Neuronal stem cell (in vitro differentiated cells): ENCODE results near the gene PITX2.
A peak's percentile ranks its signal among the peaks of the same experiment; 100 is the strongest.

ENCODE experiments used
- DNase-seq: peaks from one replicate; pipeline ENCODE4 v3.0.0-alpha.2; 2013; ENCODE audit warnings: low spot score
- H2AFZ ChIP-seq: one replicate; pipeline ENCODE4 v1.6.1; 2013; ENCODE audit warnings: mild to moderate bottlenecking, low read length, inconsistent platforms
- H2AK5ac ChIP-seq: 2 replicates; pipeline ENCODE4 v1.6.1; 2013; ENCODE audit warnings: low read depth, mild to moderate bottlenecking, inconsistent platforms, low read length, moderate library complexity, mixed read lengths
- H2BK120ac ChIP-seq: 2 replicates; pipeline ENCODE4 v1.6.1; 2013; ENCODE audit warnings: low read depth, mild to moderate bottlenecking, inconsistent platforms, low read length, moderate library complexity, mixed read lengths
- H2BK12ac ChIP-seq: one replicate; pipeline ENCODE4 v1.6.1; 2013; ENCODE audit warnings: low read length, inconsistent platforms
- H2BK15ac ChIP-seq: 2 replicates; pipeline ENCODE4 v1.6.1; 2013; ENCODE audit warnings: mild to moderate bottlenecking, low read length, inconsistent platforms, mixed read lengths
- H2BK5ac ChIP-seq: one replicate; pipeline ENCODE4 v1.6.1; 2013; ENCODE audit warnings: inconsistent platforms, mild to moderate bottlenecking, low read length, moderate library complexity
- H3K14ac ChIP-seq: one replicate; pipeline ENCODE4 v1.6.1; 2013; ENCODE audit warnings: low read length, inconsistent platforms
- H3K18ac ChIP-seq: 2 replicates; pipeline ENCODE4 v1.6.1; 2013; ENCODE audit warnings: low read length, inconsistent platforms
- H3K23ac ChIP-seq: 2 replicates; pipeline ENCODE4 v1.6.1; 2013; ENCODE audit warnings: low read depth, mild to moderate bottlenecking, mixed read lengths, low read length, inconsistent platforms; ENCODE audit not compliant: poor library complexity
- H3K27ac ChIP-seq: replicated peaks from 3 replicates; pipeline ENCODE4 v1.5.1; 2013; ENCODE audit warnings: low read length, inconsistent platforms
- H3K27me3 ChIP-seq, 3 experiments: 2 replicates each; pipeline ENCODE4 v1.6.1; 2013; ENCODE audit warnings: low read length in 3 of 3, mild to moderate bottlenecking in 2 of 3, inconsistent platforms in 1 of 3, low read depth in 1 of 3, mixed read lengths in 1 of 3, moderate library complexity in 1 of 3; ENCODE audit not compliant: control insufficient read depth in 3 of 3, insufficient read depth in 3 of 3
- H3K36me3 ChIP-seq, 2 donors: replicated peaks in 1 of 2; 2 replicates each; pipeline ENCODE4 v1.6.1; 2013; ENCODE audit warnings: low read length in 2 of 2; ENCODE audit not compliant: control insufficient read depth in 2 of 2, insufficient read depth in 2 of 2
- H3K4ac ChIP-seq: 2 replicates; pipeline ENCODE4 v1.6.1; 2013; ENCODE audit warnings: inconsistent platforms, mild to moderate bottlenecking, low read length, moderate library complexity
- H3K4me1 ChIP-seq, 2 donors: 1 replicate in 1 of 2; 2 replicates in 1 of 2; pipeline ENCODE4 v1.6.1; 2013; ENCODE audit warnings: low read length in 2 of 2, low read depth in 1 of 2; ENCODE audit not compliant: control insufficient read depth in 2 of 2, insufficient read depth in 1 of 2
- H3K4me2 ChIP-seq: one replicate; pipeline ENCODE4 v1.6.1; 2013; ENCODE audit warnings: mild to moderate bottlenecking, low read length, inconsistent platforms; ENCODE audit not compliant: insufficient read depth, poor library complexity, severe bottlenecking
- H3K4me3 ChIP-seq, 2 donors: 2 replicates each; pipeline ENCODE4 v1.5.1; 2013; ENCODE audit warnings: low read length in 2 of 2, mild to moderate bottlenecking in 2 of 2, inconsistent platforms in 1 of 2, moderate library complexity in 1 of 2
- H3K79me1 ChIP-seq: one replicate; pipeline ENCODE4 v1.6.1; 2013; ENCODE audit warnings: low read depth, mild to moderate bottlenecking, inconsistent platforms, low read length, moderate library complexity
- H3K9ac ChIP-seq: one replicate; pipeline ENCODE4 v1.6.1; 2013; ENCODE audit warnings: mild to moderate bottlenecking, low read depth, low read length, inconsistent platforms; ENCODE audit not compliant: poor library complexity
- H3K9me3 ChIP-seq, 2 donors: replicated peaks in 1 of 2; 2 replicates each; pipeline versions ENCODE3 to v1.6.1; 2013; ENCODE audit warnings: low read length in 2 of 2, mild to moderate bottlenecking in 2 of 2, inconsistent platforms in 1 of 2, low read depth in 1 of 2, mixed read lengths in 1 of 2, moderate library complexity in 1 of 2; ENCODE audit not compliant: control insufficient read depth in 2 of 2, insufficient read depth in 1 of 2
- H4K8ac ChIP-seq: one replicate; pipeline ENCODE4 v1.6.1; 2013; ENCODE audit warnings: low read depth, mild to moderate bottlenecking, inconsistent platforms, low read length, moderate library complexity
- H4K91ac ChIP-seq: one replicate; pipeline ENCODE4 v1.6.1; 2013; ENCODE audit warnings: low read length, low read depth, mild to moderate bottlenecking, inconsistent platforms; ENCODE audit not compliant: poor library complexity
- WGBS, 2 donors: extraction: QIAGEN DNeasy Blood & Tissue Kit; methylation state at CpG; one replicate each; pipeline ENCODE4 v1.1.7; 2013; ENCODE audit warnings: missing lambda C conversion rate in 2 of 2, mixed read lengths in 1 of 2; ENCODE audit not compliant: insufficient read length in 2 of 2, insufficient replicate concordance in 1 of 2; ENCODE audit errors: extremely low coverage in 2 of 2; 5-methylcytosine and 5-hydroxymethylcytosine counted together

Gene PITX2

DNA sequence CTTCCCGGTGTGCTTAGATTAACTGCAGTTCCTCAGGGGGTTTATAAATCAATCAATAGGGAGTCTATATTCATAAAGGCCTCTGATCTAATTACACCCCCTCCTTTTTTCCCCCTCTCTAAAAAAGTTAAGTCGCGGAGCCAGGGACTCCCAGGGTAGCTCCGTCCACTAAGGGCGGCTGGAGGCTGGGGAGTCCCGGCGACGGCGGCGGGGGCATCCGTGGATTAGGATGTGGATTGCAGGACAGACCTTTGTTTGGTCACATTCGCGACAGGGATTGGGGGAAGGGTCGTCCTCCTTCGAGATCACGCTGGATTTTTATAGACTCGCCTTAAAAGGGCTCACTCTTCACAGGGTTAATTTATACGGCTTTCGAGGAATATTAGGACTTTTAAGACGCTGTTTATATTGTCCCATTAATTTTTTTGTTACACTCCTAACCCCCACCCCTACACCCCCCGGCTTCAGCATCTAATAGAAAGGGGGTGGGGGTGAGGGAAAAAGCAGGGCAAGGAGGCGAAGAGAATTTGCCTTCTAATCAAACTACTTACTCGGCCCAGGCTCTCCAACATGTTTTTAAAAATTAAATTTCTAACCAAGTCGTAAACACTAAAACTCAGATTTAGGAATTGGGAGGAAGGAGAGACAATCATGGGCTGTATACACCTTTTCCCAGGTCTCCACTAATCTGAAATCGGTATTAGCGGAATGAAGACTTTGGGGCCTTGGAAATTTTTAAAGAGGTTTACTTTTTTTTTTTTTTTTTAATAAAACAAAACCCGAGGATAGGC lies 8.5 kb downstream of the PITX2 start:
- Histone ChIP-seq H3K14ac (no peak overlapping the region), H3K9me3 (peaks cover 0 to 2% of the 10 kb centered on the region in 2 donors), H3K4me2 (no peak overlapping the region), H2BK12ac (no peak overlapping the region), H3K79me1 (no peaks in the 10 kb centered on the region), H3K4ac (no peak overlapping the region), H2AFZ (no peak overlapping the region), H2BK120ac (no peak overlapping the region), H2BK15ac (no peak overlapping the region), H3K4me3 (no peak overlapping the region), H3K36me3 (no peaks in the 10 kb centered on the region), H4K91ac (no peak overlapping the region), H3K27ac (no peak overlapping the region), H3K4me1 (peaks cover 0 to 19% of the 10 kb centered on the region in 2 donors), H3K27me3 (peaks cover 45 to 89% (median 86%) of the 10 kb centered on the region in 3 experiments), H3K18ac (no peak overlapping the region), H2AK5ac (no peak overlapping the region), H3K9ac (no peak overlapping the region), H4K8ac (no peak overlapping the region), H2BK5ac (no peak overlapping the region), H3K23ac (no peak overlapping the region)
- peak; percentile 32 for DNase-seq
- WGBS, 2 donors: no CpG with 5 or more reads among the region's 27 CpGs

DNA sequence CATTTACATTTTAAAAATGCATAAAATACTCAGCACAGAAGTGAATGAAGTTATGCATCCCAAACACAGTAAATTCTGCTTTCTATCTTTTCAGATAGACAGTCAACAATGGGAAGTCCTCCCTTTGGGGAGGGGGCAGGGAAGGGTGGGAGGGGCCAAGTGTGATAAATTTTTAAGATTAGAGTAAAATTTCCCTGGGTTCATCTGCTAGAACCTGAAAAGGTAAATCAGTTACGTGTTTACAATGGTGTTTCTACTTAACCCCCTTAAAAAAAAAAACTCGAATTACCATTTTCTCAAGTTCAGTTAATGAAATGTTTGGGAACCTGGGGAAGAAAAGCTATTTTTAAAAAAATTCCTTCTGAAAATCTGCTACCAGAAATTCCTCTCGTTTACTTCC lies 9.1 kb downstream of the PITX2 start:
- Histone ChIP-seq H2BK120ac (no peak overlapping the region), H3K27me3 (peaks cover 40 to 83% (median 80%) of the 10 kb centered on the region in 3 experiments), H4K91ac (no peak overlapping the region), H3K36me3 (no peaks in the 10 kb centered on the region), H3K79me1 (no peaks in the 10 kb centered on the region), H3K27ac (no peak overlapping the region), H2AFZ (no peak overlapping the region), H3K4me1 (peaks cover 0 to 20% of the 10 kb centered on the region in 2 donors), H2BK5ac (no peak overlapping the region), H3K18ac (no peak overlapping the region), H2AK5ac (no peak overlapping the region), H3K9ac (no peak overlapping the region), H3K14ac (no peak overlapping the region), H3K23ac (no peak overlapping the region), H2BK12ac (no peak overlapping the region), H2BK15ac (no peak overlapping the region), H3K4me2 (no peak overlapping the region), H4K8ac (no peak overlapping the region), H3K4me3 (no peak overlapping the region), H3K9me3 (peaks cover 0 to 2% of the 10 kb centered on the region in 2 donors), H3K4ac (no peak overlapping the region)
- WGBS, 2 donors: no CpG with 5 or more reads among the region's 3 CpGs
- DNase-seq: no peak

DNA sequence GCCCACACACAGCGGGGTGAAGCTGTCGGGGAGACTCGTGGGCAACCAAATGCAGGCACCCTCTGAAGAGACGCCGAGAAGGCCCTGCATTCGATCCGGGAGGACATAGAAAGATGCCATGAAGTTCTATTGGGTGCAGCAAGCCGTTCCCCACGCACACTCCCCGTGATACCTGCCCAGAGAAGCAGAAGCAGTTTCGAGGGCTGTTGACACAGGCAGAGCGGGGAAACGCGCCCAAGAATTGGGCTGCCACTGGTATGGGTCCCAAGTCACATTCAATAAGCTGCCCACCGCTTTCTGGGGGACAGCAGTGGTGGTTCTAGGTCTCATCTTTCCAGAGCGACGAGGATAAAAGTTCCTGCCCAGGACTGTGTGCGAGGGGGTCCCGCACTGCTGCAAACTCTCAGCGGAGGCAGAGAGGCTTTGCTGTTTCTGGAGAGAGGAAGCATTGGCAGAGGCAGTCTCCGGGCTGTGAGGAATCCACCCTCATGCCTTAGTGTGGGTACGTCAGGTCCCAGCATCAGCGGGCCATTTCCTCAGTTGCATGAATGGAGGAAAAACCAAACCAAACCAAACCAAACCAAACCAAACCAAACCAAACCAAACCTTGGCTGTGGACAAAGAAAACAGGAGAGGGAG lies 10.1 kb downstream of the PITX2 start:
- Histone ChIP-seq H3K27ac (no peak overlapping the region), H3K4me3 (no peak overlapping the region), H3K4me1 (peaks cover 0 to 17% of the 10 kb centered on the region in 2 donors), H2AK5ac (no peak overlapping the region), H4K91ac (no peak overlapping the region), H3K9ac (no peak overlapping the region), H3K9me3 (no peaks in the 10 kb centered on the region), H3K4ac (no peak overlapping the region), H2BK5ac (no peak overlapping the region), H3K27me3 (peaks cover 30 to 73% (median 70%) of the 10 kb centered on the region in 3 experiments), H3K36me3 (no peaks in the 10 kb centered on the region), H2AFZ (no peak overlapping the region), H3K79me1 (no peaks in the 10 kb centered on the region), H2BK15ac (no peak overlapping the region), H3K18ac (no peak overlapping the region), H4K8ac (no peak overlapping the region), H3K23ac (no peak overlapping the region), H3K14ac (no peak overlapping the region), H3K4me2 (no peak overlapping the region), H2BK120ac (no peak overlapping the region), H2BK12ac (no peak overlapping the region)
- WGBS, 2 donors: no CpG with 5 or more reads among the region's 23 CpGs
- peak; percentile 5 for DNase-seq

DNA sequence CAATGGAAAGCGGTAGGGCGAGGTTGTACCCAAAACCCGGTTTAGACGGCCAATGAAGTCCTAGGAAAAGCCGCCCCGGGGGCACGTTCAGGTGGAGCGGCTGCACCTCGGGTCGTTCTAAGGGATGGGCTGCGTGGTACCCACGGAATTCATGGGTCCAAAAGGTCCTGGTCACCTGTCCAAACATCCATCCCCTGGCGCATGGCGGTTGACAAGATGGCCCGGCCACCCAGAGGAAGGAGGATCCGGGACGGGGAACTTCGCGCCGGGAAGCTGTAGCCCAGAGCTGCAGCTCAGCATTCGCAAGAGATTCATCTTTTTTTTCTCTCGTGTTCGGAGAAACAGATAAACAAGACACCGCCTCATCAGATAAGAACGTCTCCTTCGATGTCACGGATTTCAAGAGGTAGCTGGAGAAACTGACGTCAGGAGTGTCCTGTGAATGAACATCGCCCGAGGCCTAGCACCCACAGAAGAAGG lies 10.9 kb downstream of the PITX2 start:
- no peak for DNase-seq
- Histone ChIP-seq H3K27ac (no peak overlapping the region), H2BK12ac (no peak overlapping the region)

More for the DNA sequence above, 10.9 kb downstream of the PITX2 start:
- Histone ChIP-seq H3K23ac (no peak overlapping the region), H3K4me2 (no peak overlapping the region), H2AK5ac (no peak overlapping the region), H3K4me3 (no peak overlapping the region), H2BK120ac (no peak overlapping the region), H3K9ac (no peak overlapping the region), H3K4ac (no peak overlapping the region), H3K9me3 (no peaks in the 10 kb centered on the region), H2BK5ac (no peak overlapping the region), H2BK15ac (no peak overlapping the region), H3K36me3 (no peaks in the 10 kb centered on the region), H3K27me3 (peaks cover 30 to 66% (median 65%) of the 10 kb centered on the region in 3 experiments), H3K79me1 (no peaks in the 10 kb centered on the region), H4K91ac (no peak overlapping the region), H3K4me1 (peaks cover 0 to 17% of the 10 kb centered on the region in 2 donors), H4K8ac (no peak overlapping the region), H2AFZ (no peak overlapping the region), H3K18ac (peak overlapping the region; percentile 67), H3K14ac (no peak overlapping the region)
- no CpG with 5 or more reads among the region's 30 CpGs for WGBS, 2 donors
